Fibroblast of villous mesenchyme (primary cell): ENCODE data around the gene MSH5. TPM values are rescaled to one million over a fixed set of nuclear protein-coding genes. Genes with fewer than 3 reads are reported as not detected.
A peak's percentile ranks its signal among the peaks of the same experiment; 100 is the strongest.

Experiments
- DNase-seq: peaks from one replicate; pipeline ENCODE4 v3.0.0-alpha.2; 2010; ENCODE audit warnings: low read depth
- H3K4me3 ChIP-seq: 2 replicates; pipeline ENCODE4 v1.5.1; 2011; ENCODE audit warnings: low read depth, mild to moderate bottlenecking, low read length
- CTCF ChIP-seq: IDR thresholded peaks from 2 replicates; pipeline ENCODE4 v1.5.1; 2012; ENCODE audit warnings: low read depth, mild to moderate bottlenecking, low read length; ENCODE audit not compliant: insufficient read depth
- total RNA-seq: library from RNA; depleted of rRNA; stranded (reverse); fragments of >200 nt; gene quantifications from 2 replicates; pipeline ENCODE4 v1.2.3, GENCODE V29; 2012

The MSH5 gene
- total RNA-seq, 1 donor, result 9.5 TPM

GRCh38 chr6:31729979-31730630 lies 9.7 kb upstream of the MSH5 start:
- H3K4me3 ChIP-seq, result peak overlapping the region; percentile 93
- DNase-seq, result peak; percentile 92
- no peak for TF ChIP-seq CTCF

GRCh38 chr6:31730631-31731086 lies 9.1 kb upstream of the MSH5 start:
- no peak for DNase-seq
- peak overlapping the region; percentile 93 for H3K4me3 ChIP-seq
- TF ChIP-seq CTCF, result no peak

- no peak for TF ChIP-seq CTCF
- no peak for DNase-seq
- no peak overlapping the region for H3K4me3 ChIP-seq
Measured at GRCh38 chr6:31732029-31732428, 7.8 kb upstream of the MSH5 start.

GRCh38 chr6:31733734-31734133 lies 6.1 kb upstream of the MSH5 start:
- peak overlapping the region; percentile 99 for H3K4me3 ChIP-seq
- DNase-seq, result no peak
- TF ChIP-seq CTCF, result no peak

- no peak for TF ChIP-seq CTCF
- H3K4me3 ChIP-seq, result peak overlapping the region; percentile 99
- DNase-seq, result no peak
Measured at GRCh38 chr6:31734247-31734820, 5.5 kb upstream of the MSH5 start.

GRCh38 chr6:31734821-31735406 lies 4.9 kb upstream of the MSH5 start:
- no peak for TF ChIP-seq CTCF
- DNase-seq, result peak; percentile 62
- peak overlapping the region; percentile 99 for H3K4me3 ChIP-seq
